HG03108 (cell line): ENCODE data around the gene SLC4A3.

Source experiments
- ATAC-seq: cut with Tn5 transposase; IDR thresholded peaks from one replicate; pipeline ENCODE4 v1.9.1; 2021; ENCODE audit warnings: moderate library complexity; ENCODE audit not compliant: unreplicated experiment

The SLC4A3 gene

DNA sequence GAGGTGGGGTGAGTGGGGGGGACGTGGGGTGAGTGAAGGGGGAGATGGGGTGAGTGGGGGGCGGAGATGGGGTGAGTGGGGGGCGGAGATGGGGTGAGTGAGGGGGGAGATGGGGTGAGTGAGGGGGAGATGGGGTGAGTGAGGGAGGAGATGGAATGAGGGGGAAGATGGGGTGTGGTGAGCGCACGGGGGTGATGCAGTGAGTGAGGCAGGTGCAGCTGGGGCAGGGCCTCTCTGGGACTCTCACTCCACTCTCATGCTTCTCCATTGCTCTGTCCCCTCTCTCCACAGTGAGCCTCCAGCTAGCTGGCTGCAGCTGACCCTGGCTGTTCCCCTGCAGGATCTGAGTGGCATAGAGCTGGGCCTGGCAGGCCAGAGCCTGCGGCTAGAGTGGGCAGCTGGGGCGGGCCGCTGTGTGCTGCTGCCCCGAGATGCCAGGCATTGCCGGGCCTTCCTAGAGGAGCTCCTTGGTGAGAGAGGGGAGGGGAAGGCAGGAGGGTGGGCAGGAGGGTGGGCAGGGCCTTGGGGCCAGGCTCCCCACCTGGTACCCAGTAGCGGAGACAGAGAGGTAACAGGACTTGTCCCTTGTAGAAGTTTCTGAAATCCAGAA is 13.9 kb upstream of the SLC4A3 start:
- no peak for ATAC-seq

DNA sequence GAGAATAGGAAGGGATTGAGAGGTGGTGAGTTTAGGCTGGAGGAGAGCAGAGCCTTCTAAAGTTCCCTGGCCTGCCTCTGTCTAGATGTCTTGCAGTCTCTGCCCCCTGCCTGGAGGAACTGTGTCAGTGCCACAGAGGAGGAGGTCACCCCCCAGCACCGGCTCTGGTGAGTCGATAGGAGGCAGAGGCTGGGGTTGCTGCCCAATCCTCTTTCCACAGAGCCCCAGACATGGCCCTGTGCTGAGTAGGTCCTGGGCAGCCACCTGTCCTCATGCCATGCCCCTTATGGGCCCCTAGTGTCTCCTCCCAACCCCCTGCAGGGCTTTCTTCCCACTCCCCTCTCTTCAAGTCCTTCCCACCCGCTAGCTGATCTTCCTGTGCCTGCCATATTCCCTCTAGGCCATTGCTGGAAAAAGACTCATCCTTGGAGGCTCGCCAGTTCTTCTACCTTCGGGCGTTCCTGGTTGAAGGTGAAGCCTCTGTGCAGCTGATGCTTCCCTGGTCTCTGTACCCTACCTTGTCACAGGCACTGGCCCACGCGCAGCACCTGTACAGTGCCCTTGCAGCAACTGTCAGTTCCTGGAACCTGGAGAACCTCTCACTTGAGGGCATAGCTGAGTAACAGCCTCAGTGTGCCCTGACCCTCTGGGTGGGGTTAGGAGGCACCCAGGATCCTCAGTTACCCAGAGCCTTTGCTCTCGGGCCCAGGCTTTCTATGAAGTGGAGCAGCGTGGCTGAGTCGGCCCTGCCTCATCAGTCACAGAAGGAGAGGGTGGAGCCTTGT is 13.2 kb upstream of the SLC4A3 start:
- ATAC-seq = no peak

DNA sequence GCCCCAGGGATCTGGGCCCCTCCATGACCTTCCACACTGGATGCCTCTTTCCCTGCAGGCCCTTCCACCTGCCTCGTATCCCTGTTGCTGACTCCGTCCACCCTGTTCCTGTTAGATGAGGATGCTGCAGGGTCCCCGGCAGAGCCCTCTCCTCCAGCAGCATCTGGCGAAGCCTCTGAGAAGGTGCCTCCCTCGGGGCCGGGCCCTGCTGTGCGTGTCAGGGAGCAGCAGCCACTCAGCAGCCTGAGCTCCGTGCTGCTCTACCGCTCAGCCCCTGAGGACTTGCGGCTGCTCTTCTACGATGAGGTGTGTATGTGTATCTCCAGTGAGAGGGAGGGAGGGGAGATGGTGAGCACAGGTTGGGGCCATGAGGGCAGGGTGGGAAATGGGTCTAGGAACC is 12.4 kb upstream of the SLC4A3 start:
- no peak for ATAC-seq

DNA sequence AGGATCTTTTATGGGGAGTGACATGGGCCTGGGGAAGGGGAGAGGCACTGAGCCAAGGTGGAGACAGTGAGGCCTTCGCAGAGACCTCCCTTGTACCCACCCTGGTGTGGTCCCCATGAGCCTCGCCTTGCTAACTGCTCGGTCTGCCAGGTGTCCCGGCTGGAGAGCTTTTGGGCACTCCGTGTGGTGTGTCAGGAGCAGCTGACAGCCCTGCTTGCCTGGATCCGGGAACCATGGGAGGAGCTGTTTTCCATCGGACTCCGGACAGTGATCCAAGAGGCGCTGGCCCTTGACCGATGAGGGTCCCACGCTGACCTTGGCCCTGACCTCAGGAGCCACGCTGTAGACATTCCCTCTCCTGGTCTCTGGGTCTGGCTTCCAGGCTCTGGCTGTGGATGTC is 11.5 kb upstream of the SLC4A3 start:
- ATAC-seq = no peak

DNA sequence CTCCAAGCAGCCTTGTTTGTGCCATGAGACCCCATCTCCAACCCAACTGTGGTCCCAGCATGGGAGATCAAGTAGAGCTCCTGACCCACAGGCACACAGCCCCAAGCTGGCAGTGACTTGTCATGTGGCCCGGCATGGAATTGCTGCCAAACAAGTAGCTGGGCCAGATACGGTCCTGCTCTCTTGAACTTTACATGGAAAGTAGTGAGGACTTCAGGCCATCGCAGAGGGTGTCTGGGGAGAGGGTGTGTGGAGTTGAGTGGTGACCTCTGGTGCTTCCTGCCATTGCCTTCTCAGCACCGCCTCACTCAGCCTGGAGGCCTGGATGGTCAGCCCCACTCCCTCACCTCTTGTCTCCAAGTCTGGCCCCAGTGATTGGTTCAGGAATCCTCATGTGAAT is 10.9 kb upstream of the SLC4A3 start:
- no peak for ATAC-seq

DNA sequence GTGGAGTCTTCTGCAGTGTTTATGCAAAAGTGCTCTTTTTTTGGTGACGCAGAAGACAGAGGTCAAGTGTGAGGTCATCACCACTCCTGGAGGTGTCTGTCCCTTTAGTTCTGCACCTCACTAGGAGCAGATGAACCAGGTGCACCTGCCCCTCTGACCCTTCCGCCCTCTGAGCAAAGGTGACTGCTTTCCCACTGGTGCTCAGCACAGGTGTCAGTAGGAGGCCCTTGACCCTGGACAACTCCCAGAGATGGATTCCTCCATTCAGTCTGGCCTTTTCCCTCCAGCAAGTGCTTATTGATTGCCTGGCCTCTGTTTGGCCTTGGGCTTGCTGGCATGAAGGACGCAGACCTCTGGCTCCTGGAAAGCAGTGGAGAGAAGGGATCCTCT is 8.7 kb upstream of the SLC4A3 start:
- no peak for ATAC-seq

DNA sequence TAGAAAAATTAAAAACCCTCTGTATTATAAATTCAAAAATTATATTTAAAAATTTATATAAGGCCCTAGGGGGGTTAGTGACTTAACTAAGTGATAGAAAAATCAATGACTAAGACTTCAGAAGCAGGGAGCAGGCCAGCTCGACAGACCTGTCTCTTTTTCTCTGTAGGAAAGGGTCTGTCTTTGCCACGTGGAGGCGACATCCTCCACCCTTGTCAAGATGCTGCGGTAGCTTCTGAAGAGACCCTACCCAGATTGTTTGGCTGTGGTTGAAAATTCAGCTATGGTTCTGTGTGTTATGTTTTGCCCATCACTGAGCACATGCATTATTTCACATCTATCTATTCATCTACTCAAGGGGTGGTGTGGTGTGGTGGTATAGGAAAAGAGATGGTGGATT is 8.2 kb upstream of the SLC4A3 start:
- ATAC-seq = no peak

DNA sequence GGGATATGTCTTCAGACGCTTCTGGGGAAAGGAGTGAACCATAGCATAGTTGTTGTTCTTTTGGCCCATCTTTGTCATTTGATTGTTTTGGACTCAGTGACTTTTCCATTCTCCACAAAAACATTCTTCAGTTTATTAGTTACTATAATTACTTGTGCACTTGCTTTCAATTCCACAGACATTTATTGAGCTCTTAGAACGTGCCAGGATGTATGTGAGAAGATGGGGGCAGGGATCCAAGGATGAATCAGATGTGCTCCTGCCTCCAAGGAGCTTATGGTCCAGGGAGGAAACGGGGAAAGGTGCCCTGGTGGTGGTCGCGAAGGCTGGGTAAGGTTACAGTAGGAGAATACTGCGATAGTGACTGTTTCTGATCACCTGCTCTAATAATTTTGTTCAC is 6.9 kb upstream of the SLC4A3 start:
- no peak for ATAC-seq

DNA sequence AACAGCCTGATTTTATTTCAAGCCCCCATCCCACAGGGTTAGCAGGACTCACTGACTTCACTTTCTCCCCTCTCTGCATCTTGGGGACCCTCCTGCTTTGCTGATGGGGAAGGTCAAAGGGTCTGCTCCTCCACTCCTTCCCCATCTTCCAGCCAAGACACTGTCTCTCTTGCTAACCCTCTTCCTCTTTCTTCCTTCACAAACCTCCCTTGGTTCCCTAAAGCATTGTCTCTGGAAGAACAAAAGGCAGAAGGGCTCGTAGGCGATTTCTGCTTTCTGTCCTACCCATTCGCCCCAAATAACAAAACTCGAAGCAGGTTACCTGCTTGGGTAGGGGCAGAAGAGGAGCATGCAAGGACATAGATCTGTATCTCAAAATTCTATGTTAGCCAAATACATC is 5.5 kb upstream of the SLC4A3 start:
- ATAC-seq = no peak

DNA sequence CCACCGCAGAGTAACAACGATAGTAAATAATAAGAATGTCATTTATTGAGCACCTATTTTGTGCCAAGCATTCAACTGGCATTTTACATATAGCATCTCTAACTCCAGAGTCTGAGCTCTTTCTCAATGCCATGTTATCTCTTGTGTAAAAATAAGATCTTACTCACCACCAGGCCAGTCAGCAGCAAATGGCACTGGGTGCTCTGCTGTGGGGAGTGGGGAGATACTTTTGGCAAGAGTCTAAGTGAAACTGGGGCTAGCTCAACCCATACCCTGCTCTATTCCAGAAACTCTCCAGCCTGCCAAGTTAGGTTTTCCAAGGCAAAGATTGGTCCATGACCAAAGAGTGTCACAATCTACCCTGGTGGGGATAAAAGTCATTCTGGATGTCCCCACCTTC is 5.0 kb upstream of the SLC4A3 start:
- no peak for ATAC-seq

DNA sequence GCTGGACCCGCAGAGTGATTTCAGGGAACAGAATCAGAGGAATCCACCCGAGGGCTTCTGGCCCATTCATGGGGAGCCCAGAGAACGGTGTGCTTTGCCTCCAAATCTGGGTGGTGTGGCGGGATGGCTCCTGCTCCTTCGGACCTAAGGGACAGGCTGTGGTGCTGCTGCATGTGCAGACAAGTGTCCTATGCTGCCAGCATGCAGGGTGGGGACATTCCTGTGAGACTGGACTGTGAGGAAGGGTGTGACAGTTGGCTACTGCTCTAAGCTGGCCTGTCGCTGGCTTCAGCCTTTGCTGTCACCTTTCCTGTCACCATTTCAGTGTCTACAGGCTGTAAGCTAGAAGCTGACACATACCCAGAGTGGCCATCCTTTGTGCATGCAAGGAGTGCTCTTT is 2.9 kb upstream of the SLC4A3 start:
- no peak for ATAC-seq

DNA sequence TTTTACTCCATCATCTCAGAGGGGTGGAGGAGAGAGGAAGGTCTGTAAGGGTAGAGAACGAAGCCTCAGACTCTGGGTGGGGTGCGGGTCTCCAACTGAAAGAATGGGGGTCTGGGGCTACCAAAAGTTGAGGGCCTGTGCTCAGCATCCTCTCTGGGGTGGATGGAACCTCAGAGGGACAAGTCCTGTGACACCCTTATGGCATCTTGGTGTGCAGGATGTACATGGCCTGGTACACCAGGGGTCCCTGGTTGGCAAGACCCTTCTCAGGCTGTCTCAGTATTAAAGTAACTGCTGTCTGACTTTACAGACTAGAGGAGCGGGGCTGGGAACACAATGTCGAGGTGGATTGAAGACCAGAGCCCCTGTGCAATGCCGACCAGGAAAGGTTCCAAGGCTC is 2.3 kb upstream of the SLC4A3 start:
- ATAC-seq = no peak

DNA sequence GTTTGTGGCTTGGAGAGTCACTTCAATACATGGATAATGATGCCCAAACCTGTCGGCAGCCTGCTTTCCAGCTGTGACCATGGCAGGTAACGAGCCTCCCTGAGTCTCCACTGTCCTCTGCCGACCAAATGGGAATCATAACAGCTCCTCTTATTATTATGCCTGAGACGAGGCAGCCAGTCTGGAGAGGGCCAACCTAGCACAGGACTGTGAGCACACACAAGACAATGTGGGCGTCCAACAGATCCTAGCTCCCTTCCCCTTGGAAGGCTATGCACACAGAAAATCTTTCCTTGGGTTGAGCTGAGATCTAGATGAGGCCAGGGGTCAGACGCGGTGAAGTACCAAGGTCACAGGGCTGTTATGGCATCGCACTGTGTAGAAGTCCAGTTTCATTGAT is 890 bp upstream of the SLC4A3 start:
- no peak for ATAC-seq

DNA sequence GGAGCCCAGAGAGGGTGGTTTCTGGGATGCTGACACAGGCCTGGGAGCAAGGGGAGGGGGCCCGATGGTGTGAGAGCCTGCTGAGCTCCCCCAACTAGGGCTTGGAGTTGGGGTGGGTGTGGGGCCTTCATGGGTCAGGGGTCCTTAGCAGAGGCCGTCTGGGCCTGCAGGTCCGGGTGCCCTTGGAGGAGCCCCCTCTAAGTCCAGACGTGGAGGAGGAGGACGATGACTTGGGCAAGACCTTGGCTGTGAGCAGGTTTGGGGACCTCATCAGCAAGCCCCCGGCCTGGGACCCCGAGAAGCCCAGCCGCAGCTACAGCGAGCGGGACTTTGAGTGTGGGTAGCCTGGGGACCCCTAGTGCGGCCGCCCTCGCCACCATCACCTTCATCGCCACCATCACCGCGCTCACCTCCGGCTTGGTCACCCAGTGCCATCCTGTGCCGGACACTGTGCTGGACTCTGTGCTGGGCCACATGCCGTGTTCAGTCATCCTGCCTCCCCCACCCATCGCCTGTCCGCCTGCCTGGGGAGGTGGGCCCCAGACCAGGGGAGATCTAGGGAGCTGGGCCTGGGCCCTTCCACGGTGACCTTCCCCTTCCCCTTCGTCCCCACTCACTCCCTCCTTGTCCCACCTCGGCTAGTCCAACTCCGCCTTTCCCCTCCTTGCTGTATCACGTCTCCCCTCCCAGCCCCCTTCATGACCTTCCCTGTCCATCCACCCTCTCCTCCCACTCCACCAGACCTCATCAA is 980 bp downstream of the SLC4A3 start:
- ATAC-seq = no peak

DNA sequence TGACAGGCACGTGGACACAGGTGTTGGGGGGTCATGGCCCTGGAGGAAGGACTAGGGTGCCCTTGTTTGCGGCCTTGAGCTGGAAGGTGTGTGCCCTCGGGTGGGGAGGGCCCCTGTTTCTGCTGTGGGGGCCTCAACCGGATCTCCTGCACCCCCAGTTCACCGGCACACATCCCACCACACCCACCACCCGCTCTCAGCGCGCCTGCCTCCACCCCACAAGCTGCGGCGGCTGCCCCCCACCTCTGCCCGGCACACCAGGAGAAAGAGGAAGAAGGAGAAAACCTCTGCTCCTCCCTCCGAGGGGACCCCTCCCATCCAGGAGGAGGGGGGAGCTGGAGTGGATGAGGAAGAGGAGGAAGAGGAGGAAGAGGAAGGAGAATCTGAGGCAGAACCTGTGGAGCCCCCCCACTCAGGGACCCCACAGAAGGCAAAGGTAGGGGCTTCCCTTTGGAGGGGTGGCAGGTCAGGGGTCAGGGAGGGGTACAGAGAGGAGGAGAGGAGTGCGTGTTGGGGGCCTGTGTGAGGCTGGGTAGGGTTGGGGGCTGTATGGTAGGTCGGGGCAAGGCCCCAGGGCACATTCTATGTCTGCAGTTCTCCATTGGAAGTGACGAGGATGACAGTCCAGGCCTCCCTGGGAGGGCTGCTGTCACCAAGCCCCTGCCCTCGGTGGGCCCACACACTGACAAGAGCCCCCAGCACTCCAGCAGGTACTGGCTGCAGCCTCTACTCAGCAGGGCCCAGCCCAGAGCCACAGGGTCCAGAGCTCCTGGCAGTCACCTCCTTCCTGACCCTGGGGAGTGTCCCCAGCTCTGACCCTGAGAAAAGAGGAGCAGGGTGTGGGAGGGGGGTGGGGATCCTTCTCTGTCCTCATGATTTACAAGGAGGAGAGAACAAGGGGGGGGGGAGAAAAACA is 1.8 kb downstream of the SLC4A3 start:
- no peak for ATAC-seq

DNA sequence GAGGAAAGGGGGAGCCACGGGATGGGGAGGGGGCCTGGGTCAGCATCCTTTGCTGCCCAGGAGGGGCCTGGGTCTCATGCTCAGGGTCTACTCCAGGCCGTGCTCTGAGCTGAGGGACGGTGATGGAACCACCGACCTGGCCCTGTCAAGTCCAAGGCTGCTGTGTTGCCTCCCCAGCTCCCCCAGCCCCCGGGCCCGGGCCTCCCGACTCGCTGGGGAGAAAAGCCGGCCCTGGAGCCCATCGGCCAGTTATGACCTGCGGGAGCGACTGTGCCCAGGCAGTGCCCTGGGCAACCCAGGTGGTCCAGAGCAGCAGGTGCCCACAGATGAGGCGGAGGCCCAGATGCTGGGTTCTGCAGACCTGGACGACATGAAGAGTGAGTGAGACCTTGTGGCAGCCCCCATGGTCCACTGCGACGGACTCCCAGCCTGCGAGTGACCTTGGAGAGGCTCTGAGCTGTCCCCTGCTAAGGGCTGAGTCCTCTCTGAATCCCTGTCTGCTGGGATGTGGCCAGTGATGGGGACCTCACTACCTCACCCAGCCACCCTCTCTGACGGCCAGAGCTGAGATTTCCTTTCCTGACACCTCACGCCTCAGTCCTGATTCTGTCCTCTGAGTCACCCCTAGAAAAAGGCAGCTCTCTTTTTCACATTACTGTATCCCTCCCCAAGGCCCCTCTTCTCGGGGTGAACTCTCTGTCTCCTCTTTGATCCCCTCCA is 2.7 kb downstream of the SLC4A3 start:
- no peak for ATAC-seq

DNA sequence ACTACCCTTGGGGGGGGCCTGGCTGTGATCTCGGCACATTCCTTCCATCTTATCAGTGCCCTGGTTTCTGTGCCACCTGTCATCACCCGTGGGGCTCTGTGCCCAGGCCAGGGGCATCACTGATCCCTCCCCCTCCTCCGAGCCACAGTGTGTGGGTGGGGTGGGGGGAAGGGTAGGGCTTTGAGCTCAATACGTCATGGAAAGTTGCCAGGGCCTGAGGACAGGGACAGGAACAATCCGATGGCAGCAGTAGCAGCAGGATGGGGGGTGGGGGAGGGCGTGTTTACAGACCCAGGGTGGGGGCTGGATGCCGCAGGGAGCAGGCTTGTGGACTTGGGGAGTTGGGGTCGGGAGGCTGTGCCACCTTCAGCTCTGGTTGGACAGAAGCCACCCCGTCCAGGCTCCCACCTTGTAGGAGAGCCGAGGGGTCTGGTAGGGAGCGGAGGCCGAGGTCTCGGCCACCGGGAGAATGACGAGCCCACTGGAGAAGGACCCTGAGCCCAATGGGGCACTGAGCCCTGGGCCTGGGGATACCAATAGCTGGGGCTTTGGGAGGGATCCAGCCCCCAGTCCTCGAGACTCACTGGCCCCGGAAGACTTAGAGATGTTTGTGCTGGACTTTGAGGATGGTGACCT is 3.5 kb downstream of the SLC4A3 start:
- ATAC-seq = no peak

DNA sequence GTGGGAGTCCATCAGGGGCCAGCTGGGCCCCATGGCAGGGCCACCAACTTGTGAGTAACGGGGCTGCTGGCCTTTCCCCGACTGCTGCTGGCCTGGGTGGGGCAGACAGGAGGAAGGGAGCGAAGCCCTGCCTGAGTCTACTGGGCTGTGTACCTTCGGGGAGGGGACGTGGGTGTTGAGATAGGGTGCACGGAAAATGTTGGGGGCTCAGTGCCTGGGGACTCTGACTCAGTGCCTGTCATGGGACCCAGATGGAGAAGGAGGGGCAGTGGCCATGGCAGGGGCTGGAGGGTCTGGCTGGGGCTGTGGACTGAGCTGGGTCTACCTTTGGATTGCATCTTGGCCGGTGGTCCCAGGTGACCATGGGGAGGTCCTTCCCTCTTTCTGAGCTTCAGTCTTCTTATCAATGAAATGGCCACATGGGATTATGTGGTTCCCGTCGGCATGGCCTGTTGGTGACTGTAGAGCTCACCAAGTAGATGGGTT is 4.0 kb downstream of the SLC4A3 start:
- ATAC-seq = no peak

DNA sequence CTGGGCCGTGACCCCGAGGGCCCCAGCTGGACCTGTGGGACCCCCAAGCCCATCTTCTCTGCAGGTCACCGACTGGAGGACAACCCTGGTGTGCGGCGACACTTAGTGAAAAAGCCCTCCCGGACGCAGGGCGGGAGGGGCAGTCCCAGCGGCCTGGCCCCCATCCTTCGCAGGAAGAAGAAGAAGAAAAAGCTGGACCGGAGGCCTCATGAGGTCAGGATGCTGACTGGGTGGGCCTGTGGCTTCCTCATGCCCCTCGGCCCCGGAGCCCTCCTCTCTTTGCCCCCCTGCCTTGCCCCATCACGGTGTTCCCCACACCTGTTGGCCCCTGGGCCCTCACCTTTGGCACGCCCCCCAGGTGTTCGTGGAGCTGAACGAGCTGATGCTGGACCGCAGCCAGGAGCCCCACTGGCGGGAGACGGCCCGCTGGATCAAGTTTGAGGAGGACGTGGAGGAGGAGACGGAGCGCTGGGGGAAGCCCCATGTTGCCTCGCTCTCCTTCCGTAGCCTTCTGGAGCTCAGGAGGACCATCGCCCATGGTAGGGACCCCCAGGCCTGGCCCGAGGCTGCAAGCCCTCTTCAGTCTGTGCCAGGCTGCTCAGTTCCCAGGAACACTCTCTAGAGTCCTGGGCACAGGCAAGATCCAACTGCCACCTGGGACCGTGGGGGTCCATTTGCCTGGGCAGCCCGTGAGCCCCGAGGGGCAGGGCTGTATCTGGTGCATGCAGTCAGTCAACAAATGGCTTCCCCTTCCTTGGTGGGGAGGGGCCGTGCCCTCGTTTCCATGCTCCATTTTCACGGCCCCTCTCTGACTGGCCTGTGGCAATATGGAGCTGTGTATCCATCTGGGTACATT is 4.7 kb downstream of the SLC4A3 start:
- ATAC-seq = no peak
